ENCODE results near the gene FAM222B. TPM values are rescaled to one million over a fixed set of nuclear protein-coding genes. Genes with fewer than 3 reads are reported as not detected.

FAM222B gene
- polyA plus RNA-seq, 2 donors = 5.6 to 7.3 TPM

DNA sequence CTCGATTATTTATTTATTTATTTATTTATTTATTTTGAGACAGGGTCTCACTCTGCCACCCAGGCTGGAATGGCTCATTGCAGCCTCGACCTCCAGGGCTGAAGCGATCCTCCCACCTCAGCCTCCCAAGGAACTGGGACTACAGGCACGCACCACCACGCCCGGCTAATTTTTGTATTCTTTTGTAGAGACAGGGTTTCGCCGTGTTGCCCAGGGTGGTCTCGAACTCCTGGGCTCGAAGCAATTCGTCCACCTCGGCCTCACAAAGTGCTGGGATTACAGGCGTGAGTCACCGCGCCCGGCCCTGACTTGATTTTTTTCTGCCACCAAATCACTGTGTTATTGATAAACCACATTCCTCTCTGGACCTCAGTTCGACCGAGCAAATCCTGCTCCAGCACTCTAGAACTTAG lies 123.6 kb downstream of the FAM222B start:
- Histone ChIP-seq H3K27me3 (ENCODE audit: control insufficient read depth in 1 of 2, insufficient read depth in 2 of 2, low read length in 2 of 2) (no peaks in the 10 kb centered on the region), H3K9me3 (ENCODE audit: control insufficient read depth in 2 of 2, insufficient read depth in 1 of 2, low read depth in 1 of 2, low read length in 1 of 2) (no peaks in the 10 kb centered on the region), H3K27ac (ENCODE audit: low read depth in 2 of 2, low read length in 1 of 2) (peak overlapping the region; percentile 84), H3K4me3 (ENCODE audit: low read depth in 1 of 2, low read length in 2 of 2) (peak overlapping the region; percentile 15 to 74), H3K4me1 (ENCODE audit: control insufficient read depth in 2 of 2, insufficient read depth in 2 of 2, low read length in 1 of 2) (peaks cover 0 to 7% of the 10 kb centered on the region in 2 donors), H3K36me3 (ENCODE audit: control insufficient read depth in 2 of 2, insufficient read depth in 2 of 2, low read length in 1 of 2) (peaks cover 0 to 25% of the 10 kb centered on the region in 2 donors)
- WGBS, 2 donors = 24 to 30% methylated on average over 18 of the region's 18 CpGs

GRCh38 chr17:28718333-28719020 lies 124.1 kb downstream of the FAM222B start:
- no peaks in the 10 kb centered on the region for H3K9me3 ChIP-seq (ENCODE audit: control insufficient read depth in 2 of 2, insufficient read depth in 1 of 2, low read depth in 1 of 2, low read length in 1 of 2)
- H3K36me3 ChIP-seq (ENCODE audit: control insufficient read depth in 2 of 2, insufficient read depth in 2 of 2, low read length in 1 of 2) = peaks cover 0 to 27% of the 10 kb centered on the region in 2 donors
- 35 to 44% methylated on average over 18 of the region's 18 CpGs for WGBS, 2 donors
- H3K4me1 ChIP-seq (ENCODE audit: control insufficient read depth in 2 of 2, insufficient read depth in 2 of 2, low read length in 1 of 2) = peaks cover 0 to 7% of the 10 kb centered on the region in 2 donors
- H3K4me3 ChIP-seq (ENCODE audit: low read depth in 1 of 2, low read length in 2 of 2) = peak overlapping the region; percentile 45 to 74
- peak overlapping the region; percentile 84 to 86 for H3K27ac ChIP-seq (ENCODE audit: low read depth in 2 of 2, low read length in 1 of 2)
- no peaks in the 10 kb centered on the region for H3K27me3 ChIP-seq (ENCODE audit: control insufficient read depth in 1 of 2, insufficient read depth in 2 of 2, low read length in 2 of 2)

DNA sequence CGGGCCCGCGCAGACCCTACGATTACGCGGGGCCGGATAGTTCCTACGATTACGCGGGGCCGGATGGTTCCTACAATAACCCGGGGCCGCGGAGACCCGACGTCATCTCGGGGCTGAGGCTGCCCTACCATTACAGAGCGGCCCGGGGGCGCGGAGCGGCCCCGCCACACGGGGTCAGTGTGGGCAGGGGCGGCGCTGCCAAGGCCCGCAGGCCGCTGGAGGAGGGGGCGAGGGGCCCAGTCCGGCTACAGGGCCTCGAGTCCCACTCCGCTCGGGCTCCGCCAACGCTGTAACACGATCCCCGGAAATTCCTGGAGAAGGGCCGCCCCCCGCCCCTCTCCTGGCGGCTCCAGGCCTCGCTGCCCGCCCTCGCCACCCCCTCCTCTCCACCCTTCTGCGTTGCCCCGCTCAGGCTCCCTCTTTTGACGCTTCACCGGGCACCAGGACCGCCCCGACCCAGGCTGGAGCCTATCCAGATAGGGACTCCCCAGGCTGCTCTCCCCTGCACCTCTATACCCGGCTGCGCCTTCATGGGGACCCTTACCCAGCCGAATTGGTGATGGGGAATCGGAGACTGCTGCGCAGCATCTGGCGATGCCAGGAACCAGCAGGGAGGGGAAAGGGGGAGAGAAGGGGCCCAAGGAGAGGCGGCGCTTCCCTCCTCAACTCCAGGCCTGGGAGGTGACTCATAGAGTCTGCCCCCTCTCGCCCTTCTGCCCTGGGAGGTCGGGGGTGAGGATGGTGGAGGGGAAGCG lies 124.8 kb downstream of the FAM222B start, which contains the start of gene RAB34:
Gene RAB34, minus strand, starts transcription at position 291 of the 755 bp plus-strand sequence. CDS start 602 bp downstream, outside the sequence.
- H3K4me1 ChIP-seq (ENCODE audit: control insufficient read depth in 2 of 2, insufficient read depth in 2 of 2, low read length in 1 of 2) = peaks cover 0 to 2% of the 10 kb centered on the region in 2 donors
- WGBS, 2 donors = 5 to 10% methylated on average over 44 to 60 of the region's 60 CpGs
- no peaks in the 10 kb centered on the region for H3K9me3 ChIP-seq (ENCODE audit: control insufficient read depth in 2 of 2, insufficient read depth in 1 of 2, low read depth in 1 of 2, low read length in 1 of 2)
- H3K36me3 ChIP-seq (ENCODE audit: control insufficient read depth in 2 of 2, insufficient read depth in 2 of 2, low read length in 1 of 2) = peaks cover 0 to 24% of the 10 kb centered on the region in 2 donors
- H3K27ac ChIP-seq (ENCODE audit: low read depth in 2 of 2, low read length in 1 of 2) = peak within 1 kb of the TSS; percentile 84 to 86
- H3K27me3 ChIP-seq (ENCODE audit: control insufficient read depth in 1 of 2, insufficient read depth in 2 of 2, low read length in 2 of 2) = no peaks in the 10 kb centered on the region
- peak within 1 kb of the TSS; percentile 50 to 51 for H3K4me3 ChIP-seq (ENCODE audit: low read depth in 1 of 2, low read length in 2 of 2)

- H3K4me1 ChIP-seq (ENCODE audit: control insufficient read depth in 2 of 2, insufficient read depth in 2 of 2, low read length in 1 of 2) = peaks cover 0 to 2% of the 10 kb centered on the region in 2 donors
- H3K36me3 ChIP-seq (ENCODE audit: control insufficient read depth in 2 of 2, insufficient read depth in 2 of 2, low read length in 1 of 2) = peaks cover 0 to 18% of the 10 kb centered on the region in 2 donors
- no peaks in the 10 kb centered on the region for H3K27me3 ChIP-seq (ENCODE audit: control insufficient read depth in 1 of 2, insufficient read depth in 2 of 2, low read length in 2 of 2)
- peak overlapping the region; percentile 50 to 51 for H3K4me3 ChIP-seq (ENCODE audit: low read depth in 1 of 2, low read length in 2 of 2)
- WGBS, 2 donors = 11 to 16% methylated on average over 55 to 63 of the region's 63 CpGs
- peak overlapping the region; percentile 84 to 86 for H3K27ac ChIP-seq (ENCODE audit: low read depth in 2 of 2, low read length in 1 of 2)
- no peaks in the 10 kb centered on the region for H3K9me3 ChIP-seq (ENCODE audit: control insufficient read depth in 2 of 2, insufficient read depth in 1 of 2, low read depth in 1 of 2, low read length in 1 of 2)
These were observed 125.6 kb downstream of the FAM222B start for GRCh38 chr17:28716740-28717577.

DNA sequence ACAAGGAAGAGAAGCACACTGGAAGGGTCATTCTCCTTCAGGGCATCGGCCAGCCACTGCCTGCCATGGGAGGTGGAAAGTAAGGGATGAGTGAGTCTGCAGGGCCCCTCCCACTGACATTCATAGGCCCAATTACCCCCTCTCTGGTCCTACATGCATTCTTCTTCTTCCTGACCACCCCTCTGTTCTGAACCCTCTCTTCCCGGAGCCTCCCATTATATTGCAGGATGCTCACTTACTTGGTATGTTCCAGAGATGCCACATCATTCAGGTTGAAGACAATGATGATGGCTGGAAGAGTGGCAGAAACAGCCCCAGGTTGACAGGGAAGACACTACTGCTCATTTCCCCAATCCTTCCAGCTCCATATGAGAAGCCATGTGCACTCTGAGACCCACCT lies 127.4 kb downstream of the FAM222B start:
- Histone ChIP-seq H3K27me3 (ENCODE audit: control insufficient read depth in 1 of 2, insufficient read depth in 2 of 2, low read length in 2 of 2) (no peaks in the 10 kb centered on the region), H3K9me3 (ENCODE audit: control insufficient read depth in 2 of 2, insufficient read depth in 1 of 2, low read depth in 1 of 2, low read length in 1 of 2) (no peaks in the 10 kb centered on the region), H3K27ac (ENCODE audit: low read depth in 2 of 2, low read length in 1 of 2) (no peak overlapping the region), H3K4me1 (ENCODE audit: control insufficient read depth in 2 of 2, insufficient read depth in 2 of 2, low read length in 1 of 2) (peaks cover 0 to 2% of the 10 kb centered on the region in 2 donors), H3K36me3 (ENCODE audit: control insufficient read depth in 2 of 2, insufficient read depth in 2 of 2, low read length in 1 of 2) (peaks cover 0 to 16% of the 10 kb centered on the region in 2 donors), H3K4me3 (ENCODE audit: low read depth in 1 of 2, low read length in 2 of 2) (no peak overlapping the region)
- 91 to 95% methylated on average over 2 of the region's 2 CpGs for WGBS, 2 donors

- no peaks in the 10 kb centered on the region for H3K27me3 ChIP-seq (ENCODE audit: control insufficient read depth in 1 of 2, insufficient read depth in 2 of 2, low read length in 2 of 2)
- H3K4me3 ChIP-seq (ENCODE audit: low read depth in 1 of 2, low read length in 2 of 2) = no peak overlapping the region
- 90 to 91% methylated on average over 3 of the region's 3 CpGs for WGBS, 2 donors
- H3K36me3 ChIP-seq (ENCODE audit: control insufficient read depth in 2 of 2, insufficient read depth in 2 of 2, low read length in 1 of 2) = peaks cover 0 to 16% of the 10 kb centered on the region in 2 donors
- H3K27ac ChIP-seq (ENCODE audit: low read depth in 2 of 2, low read length in 1 of 2) = no peak overlapping the region
- H3K4me1 ChIP-seq (ENCODE audit: control insufficient read depth in 2 of 2, insufficient read depth in 2 of 2, low read length in 1 of 2) = peaks cover 0 to 2% of the 10 kb centered on the region in 2 donors
- H3K9me3 ChIP-seq (ENCODE audit: control insufficient read depth in 2 of 2, insufficient read depth in 1 of 2, low read depth in 1 of 2, low read length in 1 of 2) = no peaks in the 10 kb centered on the region
These were observed 128.3 kb downstream of the FAM222B start for GRCh38 chr17:28714281-28714680.

GRCh38 chr17:28712705-28713415 lies 129.7 kb downstream of the FAM222B start:
- no peaks in the 10 kb centered on the region for H3K9me3 ChIP-seq (ENCODE audit: control insufficient read depth in 2 of 2, insufficient read depth in 1 of 2, low read depth in 1 of 2, low read length in 1 of 2)
- H3K4me1 ChIP-seq (ENCODE audit: control insufficient read depth in 2 of 2, insufficient read depth in 2 of 2, low read length in 1 of 2) = peaks cover 0 to 2% of the 10 kb centered on the region in 2 donors
- 71 to 80% methylated on average over 7 of the region's 7 CpGs for WGBS, 2 donors
- no peak overlapping the region for H3K27ac ChIP-seq (ENCODE audit: low read depth in 2 of 2, low read length in 1 of 2)
- H3K36me3 ChIP-seq (ENCODE audit: control insufficient read depth in 2 of 2, insufficient read depth in 2 of 2, low read length in 1 of 2) = peaks cover 0 to 16% of the 10 kb centered on the region in 2 donors
- H3K4me3 ChIP-seq (ENCODE audit: low read depth in 1 of 2, low read length in 2 of 2) = no peak overlapping the region
- H3K27me3 ChIP-seq (ENCODE audit: control insufficient read depth in 1 of 2, insufficient read depth in 2 of 2, low read length in 2 of 2) = no peaks in the 10 kb centered on the region

DNA sequence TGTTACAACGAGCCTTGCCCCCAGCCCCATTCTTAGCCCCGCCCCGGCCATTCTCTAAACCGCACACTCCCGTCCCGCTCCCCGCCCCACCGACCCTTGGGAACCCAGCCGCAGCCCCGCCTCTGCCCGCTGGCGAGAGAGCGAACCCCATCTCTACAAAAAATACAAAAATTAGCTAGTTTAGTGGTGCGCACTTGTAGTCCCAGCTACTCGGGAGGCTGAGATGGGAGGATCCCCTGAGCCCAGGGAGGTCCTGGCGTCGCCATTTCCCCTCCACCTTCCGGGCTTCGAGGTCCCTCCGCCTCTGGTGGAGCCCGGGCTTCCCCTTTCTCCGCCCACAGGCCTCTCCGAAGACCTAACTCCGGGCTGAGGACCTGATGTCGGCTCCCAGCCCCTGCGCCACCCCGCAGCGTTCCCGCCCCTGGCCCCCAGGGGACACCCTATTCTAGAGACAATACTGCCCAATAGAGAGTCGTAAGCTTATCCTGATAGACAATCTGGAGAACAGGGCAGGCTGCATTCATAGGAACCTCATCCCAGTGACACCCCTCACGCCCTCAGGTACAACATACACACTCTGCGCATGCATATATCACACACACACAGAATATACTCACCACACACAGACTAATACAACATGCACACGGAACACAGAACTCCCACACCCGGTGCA lies 130.4 kb downstream of the FAM222B start:
- 42 to 50% methylated on average over 34 of the region's 34 CpGs for WGBS, 2 donors
- H3K4me1 ChIP-seq (ENCODE audit: control insufficient read depth in 2 of 2, insufficient read depth in 2 of 2, low read length in 1 of 2) = peaks cover 0 to 2% of the 10 kb centered on the region in 2 donors
- no peaks in the 10 kb centered on the region for H3K27me3 ChIP-seq (ENCODE audit: control insufficient read depth in 1 of 2, insufficient read depth in 2 of 2, low read length in 2 of 2)
- peak overlapping the region; percentile 90 to 91 for H3K27ac ChIP-seq (ENCODE audit: low read depth in 2 of 2, low read length in 1 of 2)
- H3K9me3 ChIP-seq (ENCODE audit: control insufficient read depth in 2 of 2, insufficient read depth in 1 of 2, low read depth in 1 of 2, low read length in 1 of 2) = no peaks in the 10 kb centered on the region
- H3K36me3 ChIP-seq (ENCODE audit: control insufficient read depth in 2 of 2, insufficient read depth in 2 of 2, low read length in 1 of 2) = peaks cover 0 to 16% of the 10 kb centered on the region in 2 donors
- H3K4me3 ChIP-seq (ENCODE audit: low read depth in 1 of 2, low read length in 2 of 2) = peak overlapping the region in 1 of 2 donors; percentile 55

All from esophagus (tissue), 2 donors.